CD4-positive, alpha-beta memory T cell (primary cell): ENCODE results near the gene PICALM. TPM values are rescaled to one million over a fixed set of nuclear protein-coding genes. Genes with fewer than 3 reads are reported as not detected.

Source experiments
- CTCF ChIA-PET: fragments of 350-600 bp; sonication (Branson Sonifier 250); formaldehyde crosslinking; loops from one replicate; lab custom pipeline; 2021; ENCODE audit warnings: inconsistent platforms; ENCODE audit not compliant: partially characterized antibody; lab: Charles Lee
- POLR2A ChIA-PET: fragments of 350-600 bp; sonication (Branson Sonifier 250); formaldehyde crosslinking; loops from one replicate; lab custom pipeline; 2021; ENCODE audit not compliant: partially characterized antibody; lab: Charles Lee
- DNase-seq, 5 donors: peaks; one replicate each; pipeline versions ENCODE4 v3.0.0 to v3.0.0-alpha.2; 2020 to 2022; ENCODE audit warnings: mixed read lengths in 1 of 5
- H3K27ac ChIP-seq: one replicate; pipeline ENCODE4 v1.7.0; 2013; ENCODE audit warnings: low read depth, low read length
- H3K27me3 ChIP-seq: 2 replicates; pipeline ENCODE4 v1.7.0; 2013; ENCODE audit warnings: mild to moderate bottlenecking, low read length, moderate library complexity; ENCODE audit not compliant: insufficient read depth
- H3K36me3 ChIP-seq: 2 replicates; pipeline ENCODE4 v1.7.0; 2013; ENCODE audit warnings: mild to moderate bottlenecking, low read length, moderate library complexity; ENCODE audit not compliant: insufficient read depth
- H3K4me1 ChIP-seq: 2 replicates; pipeline ENCODE4 v1.7.0; 2013; ENCODE audit warnings: mild to moderate bottlenecking, low read length, moderate library complexity; ENCODE audit not compliant: insufficient read depth
- H3K4me3 ChIP-seq, 2 donors: one replicate each; pipeline ENCODE4 v1.7.0; 2013; ENCODE audit warnings: low read length in 2 of 2, mild to moderate bottlenecking in 1 of 2
- H3K9me3 ChIP-seq, 2 donors: one replicate each; pipeline ENCODE4 v1.7.0; 2013; ENCODE audit warnings: low read length in 2 of 2, control low read depth in 1 of 2; ENCODE audit not compliant: control insufficient read depth in 1 of 2
- H3K27ac Mint-ChIP-seq, 7 donors: one replicate each; pipeline ENCODE4 v1.8.0; 2020 to 2021; ENCODE audit warnings: mixed read lengths in 7 of 7, mild to moderate bottlenecking in 6 of 7, inconsistent platforms in 3 of 7, moderate library complexity in 3 of 7
- H3K27me3 Mint-ChIP-seq, 2 donors: one replicate each; pipeline ENCODE4 v1.8.0; 2020 to 2021; ENCODE audit warnings: mixed read lengths in 2 of 2
- H3K36me3 Mint-ChIP-seq, 2 donors: one replicate each; pipeline ENCODE4 v1.8.0; 2020 to 2021; ENCODE audit warnings: mixed read lengths in 2 of 2, inconsistent platforms in 1 of 2, mild to moderate bottlenecking in 1 of 2
- H3K4me1 Mint-ChIP-seq, 4 donors: one replicate each; pipeline ENCODE4 v1.8.0; 2020 to 2021; ENCODE audit warnings: mixed read lengths in 4 of 4, mild to moderate bottlenecking in 1 of 4
- H3K4me3 Mint-ChIP-seq, 8 donors: one replicate each; pipeline ENCODE4 v1.8.0; 2020 to 2021; ENCODE audit warnings: mixed read lengths in 8 of 8, mild to moderate bottlenecking in 7 of 8, moderate library complexity in 6 of 8, inconsistent platforms in 3 of 8
- H3K9me3 Mint-ChIP-seq, 8 donors: one replicate each; pipeline ENCODE4 v1.8.0; 2020 to 2021; ENCODE audit warnings: mixed read lengths in 8 of 8, mild to moderate bottlenecking in 5 of 8, inconsistent platforms in 3 of 8, moderate library complexity in 1 of 8
- intact Hi-C: fragments of 100-400 bp; cut with micrococcal nuclease; formaldehyde crosslinking; loops from one replicate; pipeline ENCODE4 v1.15.1; 2023
- polyA plus RNA-seq, 2 donors: library from polyadenylated mRNA; unstranded; fragments of 300-500 nt; fragmentation: Illumina TruSeq; gene quantifications; one replicate each; pipeline ENCODE4 v1.2.3, GENCODE V29; 2021
- total RNA-seq, 2 experiments: library from RNA; stranded (reverse); gene quantifications; one replicate each; pipeline ENCODE4 v1.2.3, GENCODE V29; 2021

PICALM gene
- total and polyA plus RNA-seq, 4 experiments from 2014 or later = 15.3 to 138 (median 76.8) TPM

DNA sequence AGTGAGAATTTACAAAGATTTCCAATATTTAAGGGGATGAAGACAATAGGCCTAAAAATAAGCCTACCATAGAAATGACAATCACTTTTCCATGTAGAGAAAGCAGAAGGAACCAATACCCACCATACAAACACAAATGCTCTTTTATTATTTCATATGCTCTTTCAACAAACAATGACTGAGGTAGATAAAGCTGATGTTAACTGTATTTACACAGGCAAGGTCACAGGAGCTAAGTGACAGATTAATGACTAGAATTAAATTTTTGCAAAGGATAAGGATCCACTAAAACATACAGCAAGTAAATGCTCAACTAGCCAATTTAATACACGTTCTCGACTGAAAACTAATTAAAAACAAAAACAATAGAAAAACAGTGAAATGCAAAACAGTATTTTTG is 34.2 kb downstream of the PICALM start:
- H3K9me3 Mint-ChIP-seq = no peaks in the 10 kb centered on the region
- CTCF ChIA-PET = interaction anchor here (7.5 kb wide), 1 partner anchor 8 kb away, joined by 51 read pairs; no protein-coding TSS in a partner anchor

GRCh38 chr11:86021377-86021776 is 47.5 kb downstream of the PICALM start:
- Mint-ChIP-seq H3K27me3 (no peaks in the 10 kb centered on the region), H3K4me1 (peaks cover 17 to 53% (median 36%) of the 10 kb centered on the region in 4 donors), H3K27ac (peak overlapping the region in 3 of 7 donors; percentile 19 to 56 (median 27)), H3K9me3 (no peaks in the 10 kb centered on the region), H3K4me3 (no peak overlapping the region), H3K36me3 (peaks cover 56 to 68% of the 10 kb centered on the region in 2 donors)
- Histone ChIP-seq H3K36me3 (peaks cover 13% of the 10 kb centered on the region), H3K4me1 (peaks cover 20% of the 10 kb centered on the region), H3K4me3 (no peak overlapping the region), H3K9me3 (no peaks in the 10 kb centered on the region), H3K27ac (no peak overlapping the region), H3K27me3 (no peaks in the 10 kb centered on the region)
- ChIA-PET POLR2A (no interaction called here), CTCF (no interaction called here)
- intact Hi-C loops = no loop called here
- no peak for DNase-seq

More for the DNA sequence above, 34.2 kb downstream of the PICALM start:
- no peak overlapping the region for H3K27ac ChIP-seq
- no peak overlapping the region for H3K4me3 ChIP-seq
- Mint-ChIP-seq H3K36me3 (peaks cover 4 to 18% of the 10 kb centered on the region in 2 donors), H3K4me1 (peaks cover 30 to 68% (median 56%) of the 10 kb centered on the region in 4 donors), H3K27me3 (no peaks in the 10 kb centered on the region), H3K4me3 (peak overlapping the region in 2 of 8 donors; percentile 1 to 15), H3K27ac (no peak overlapping the region)
- intact Hi-C loops = no loop called here
- peaks cover 34% of the 10 kb centered on the region for H3K4me1 ChIP-seq
- H3K36me3 ChIP-seq = peaks cover 5% of the 10 kb centered on the region
- POLR2A ChIA-PET = no interaction called here
- DNase-seq = no peak
- H3K27me3 ChIP-seq = no peaks in the 10 kb centered on the region
- H3K9me3 ChIP-seq = no peaks in the 10 kb centered on the region

- peak overlapping the region in 1 of 7 donors; percentile 36 for H3K27ac Mint-ChIP-seq
- POLR2A ChIA-PET = no interaction called here
- no peak overlapping the region for H3K27ac ChIP-seq
- DNase-seq = no peak
- no peak overlapping the region for H3K4me3 Mint-ChIP-seq
- H3K9me3 Mint-ChIP-seq = no peaks in the 10 kb centered on the region
- H3K36me3 Mint-ChIP-seq = peaks cover 47 to 62% of the 10 kb centered on the region in 2 donors
- H3K27me3 ChIP-seq = no peaks in the 10 kb centered on the region
- peaks cover 16 to 53% (median 37%) of the 10 kb centered on the region in 4 donors for H3K4me1 Mint-ChIP-seq
- peaks cover 2% of the 10 kb centered on the region for H3K36me3 ChIP-seq
- peaks cover 17% of the 10 kb centered on the region for H3K4me1 ChIP-seq
- H3K4me3 ChIP-seq = no peak overlapping the region
- intact Hi-C loops = no loop called here
- CTCF ChIA-PET = interaction anchor here (1.3 kb wide), 1 partner anchor 176 kb away, joined by 7 read pairs; no protein-coding TSS in a partner anchor
- no peaks in the 10 kb centered on the region for H3K27me3 Mint-ChIP-seq
- H3K9me3 ChIP-seq = no peaks in the 10 kb centered on the region
Observed at GRCh38 chr11:86018249-86018648, 50.6 kb downstream of the PICALM start.

- ChIA-PET CTCF (interaction anchor here (1.4 to 2.9 kb wide), 5 partner anchors 10 to 202 kb away, joined by 3 to 11 read pairs (median 7); no protein-coding TSS in a partner anchor), POLR2A (interaction anchor here (0.8 kb wide), 1 partner anchor 179 kb away, joined by 3 read pairs; no protein-coding TSS in a partner anchor)
- Mint-ChIP-seq H3K27ac (peak overlapping the region in 6 of 7 donors; percentile 18 to 87 (median 54)), H3K9me3 (no peaks in the 10 kb centered on the region), H3K4me1 (peaks cover 11 to 36% (median 27%) of the 10 kb centered on the region in 4 donors), H3K27me3 (no peaks in the 10 kb centered on the region), H3K4me3 (no peak overlapping the region), H3K36me3 (peaks cover 32 to 53% of the 10 kb centered on the region in 2 donors)
- H3K27ac ChIP-seq = no peak overlapping the region
- DNase-seq = no peak
- H3K4me3 ChIP-seq = no peak overlapping the region
- peaks cover 6% of the 10 kb centered on the region for H3K4me1 ChIP-seq
- H3K36me3 ChIP-seq = peaks cover 8% of the 10 kb centered on the region
- intact Hi-C loops = no loop called here
- no peaks in the 10 kb centered on the region for H3K9me3 ChIP-seq
- H3K27me3 ChIP-seq = no peaks in the 10 kb centered on the region
Observed at GRCh38 chr11:86016451-86016850, 52.4 kb downstream of the PICALM start.

- no peaks in the 10 kb centered on the region for H3K9me3 Mint-ChIP-seq
- H3K4me1 ChIP-seq = no peaks in the 10 kb centered on the region
- ChIA-PET POLR2A (interaction anchor here (0.7 to 1.0 kb wide), 3 partner anchors 10 to 180 kb away, joined by 3 read pairs; partner anchors contain the start of gene CCDC83), CTCF (interaction anchor here (1.4 to 2.9 kb wide), 4 partner anchors 26 to 203 kb away, joined by 3 to 11 read pairs (median 6); no protein-coding TSS in a partner anchor)
- DNase-seq = no peak
- no peak overlapping the region for H3K4me3 Mint-ChIP-seq
- no peak overlapping the region for H3K4me3 ChIP-seq
- H3K9me3 ChIP-seq = no peaks in the 10 kb centered on the region
- peak overlapping the region in 5 of 7 donors; percentile 20 to 70 (median 37) for H3K27ac Mint-ChIP-seq
- H3K27me3 Mint-ChIP-seq = no peaks in the 10 kb centered on the region
- H3K27ac ChIP-seq = no peak overlapping the region
- intact Hi-C loops = no loop called here
- H3K36me3 ChIP-seq = peaks cover 15% of the 10 kb centered on the region
- peaks cover 11 to 29% (median 23%) of the 10 kb centered on the region in 4 donors for H3K4me1 Mint-ChIP-seq
- H3K36me3 Mint-ChIP-seq = peaks cover 27 to 51% of the 10 kb centered on the region in 2 donors
- no peaks in the 10 kb centered on the region for H3K27me3 ChIP-seq
Observed at GRCh38 chr11:86015699-86016098, 53.2 kb downstream of the PICALM start.

GRCh38 chr11:86014221-86014620 is 54.7 kb downstream of the PICALM start:
- ChIA-PET CTCF (interaction anchor here (0.6 to 2.9 kb wide), 4 partner anchors 28 to 347 kb away, joined by 3 to 11 read pairs (median 3); partner anchors contain the start of gene CCDC83), POLR2A (no interaction called here)
- Histone ChIP-seq H3K27me3 (no peaks in the 10 kb centered on the region), H3K36me3 (peaks cover 29% of the 10 kb centered on the region), H3K4me1 (no peaks in the 10 kb centered on the region), H3K4me3 (no peak overlapping the region), H3K9me3 (no peaks in the 10 kb centered on the region), H3K27ac (no peak overlapping the region)
- DNase-seq = no peak
- no peaks in the 10 kb centered on the region for H3K9me3 Mint-ChIP-seq
- intact Hi-C loops = no loop called here
- H3K4me1 Mint-ChIP-seq = peaks cover 11 to 20% (median 19%) of the 10 kb centered on the region in 4 donors
- peaks cover 30 to 50% of the 10 kb centered on the region in 2 donors for H3K36me3 Mint-ChIP-seq
- H3K27me3 Mint-ChIP-seq = no peaks in the 10 kb centered on the region
- H3K4me3 Mint-ChIP-seq = no peak overlapping the region
- peak overlapping the region in 2 of 7 donors; percentile 23 to 35 for H3K27ac Mint-ChIP-seq

- no peak for DNase-seq
- intact Hi-C loops = no loop called here
- Histone ChIP-seq H3K9me3 (no peaks in the 10 kb centered on the region), H3K4me3 (no peak overlapping the region), H3K27ac (no peak overlapping the region), H3K36me3 (peaks cover 29% of the 10 kb centered on the region), H3K27me3 (no peaks in the 10 kb centered on the region), H3K4me1 (no peaks in the 10 kb centered on the region)
- H3K36me3 Mint-ChIP-seq = peaks cover 28 to 48% of the 10 kb centered on the region in 2 donors
- POLR2A ChIA-PET = no interaction called here
- H3K27ac Mint-ChIP-seq = peak overlapping the region in 2 of 7 donors; percentile 27 to 35
- no peak overlapping the region for H3K4me3 Mint-ChIP-seq
- no peaks in the 10 kb centered on the region for H3K9me3 Mint-ChIP-seq
- H3K4me1 Mint-ChIP-seq = peaks cover 11 to 20% (median 19%) of the 10 kb centered on the region in 4 donors
- no peaks in the 10 kb centered on the region for H3K27me3 Mint-ChIP-seq
- CTCF ChIA-PET = interaction anchor here (0.8 to 2.9 kb wide), 3 partner anchors 28 to 180 kb away, joined by 3 to 11 read pairs (median 3); partner anchors contain the start of gene CCDC83
Observed at GRCh38 chr11:86013713-86014112, 55.2 kb downstream of the PICALM start.
